GM21737 (cell line): ENCODE data around the gene PNLIP.

Source experiments
- ATAC-seq: cut with Tn5 transposase; IDR thresholded peaks from one replicate; pipeline ENCODE4 v1.9.1; 2021; ENCODE audit warnings: mild to moderate bottlenecking, moderate library complexity; ENCODE audit not compliant: unreplicated experiment

PNLIP gene

DNA sequence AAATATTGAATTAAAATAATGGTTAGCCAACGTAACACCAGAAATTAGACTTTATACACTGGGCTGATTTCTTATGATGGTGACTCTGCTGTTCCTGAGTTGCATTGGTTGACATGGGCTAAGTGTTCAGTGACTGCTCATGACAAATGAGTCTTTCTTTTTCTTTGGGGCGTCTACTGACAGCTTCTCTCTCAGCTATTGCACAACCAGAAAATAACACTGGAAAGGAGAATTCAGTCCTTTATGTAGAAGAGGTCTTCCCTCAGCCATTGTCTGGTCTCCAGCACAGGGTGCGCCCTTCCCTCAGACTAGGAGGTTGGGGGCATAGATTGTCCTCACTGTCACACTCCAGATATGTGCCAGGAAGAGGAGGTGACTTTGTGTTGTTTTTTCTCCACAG, 21.6 kb downstream of the PNLIP start:
- no peak for ATAC-seq

- ATAC-seq: no peak
Observed at GRCh38 chr10:116574797-116575196, 29.1 kb downstream of the PNLIP start.

- no peak for ATAC-seq
Observed at GRCh38 chr10:116587878-116588591, 42.3 kb downstream of the PNLIP start.

DNA sequence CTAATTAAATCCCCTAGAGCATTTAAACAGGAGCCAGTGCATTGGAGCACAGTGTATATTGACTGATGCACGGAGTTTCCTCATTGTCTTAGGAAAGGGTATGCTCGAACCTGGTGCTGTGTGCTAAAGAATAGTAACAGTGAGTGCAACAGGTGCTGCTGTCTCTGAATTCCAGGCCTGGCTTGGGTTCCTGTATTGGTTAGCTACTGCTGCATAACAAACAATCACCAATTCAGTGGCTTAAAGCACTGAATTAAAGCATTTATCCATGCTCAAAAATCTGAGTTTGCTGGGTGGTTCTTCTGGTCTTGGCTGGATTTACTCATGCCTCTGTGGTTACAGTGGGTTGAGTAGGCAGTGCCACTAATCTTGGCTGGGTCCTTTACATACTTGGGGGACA, 43.3 kb downstream of the PNLIP start:
- ATAC-seq: no peak

- ATAC-seq: no peak
Observed at GRCh38 chr10:116589926-116590325, 44.2 kb downstream of the PNLIP start.

DNA sequence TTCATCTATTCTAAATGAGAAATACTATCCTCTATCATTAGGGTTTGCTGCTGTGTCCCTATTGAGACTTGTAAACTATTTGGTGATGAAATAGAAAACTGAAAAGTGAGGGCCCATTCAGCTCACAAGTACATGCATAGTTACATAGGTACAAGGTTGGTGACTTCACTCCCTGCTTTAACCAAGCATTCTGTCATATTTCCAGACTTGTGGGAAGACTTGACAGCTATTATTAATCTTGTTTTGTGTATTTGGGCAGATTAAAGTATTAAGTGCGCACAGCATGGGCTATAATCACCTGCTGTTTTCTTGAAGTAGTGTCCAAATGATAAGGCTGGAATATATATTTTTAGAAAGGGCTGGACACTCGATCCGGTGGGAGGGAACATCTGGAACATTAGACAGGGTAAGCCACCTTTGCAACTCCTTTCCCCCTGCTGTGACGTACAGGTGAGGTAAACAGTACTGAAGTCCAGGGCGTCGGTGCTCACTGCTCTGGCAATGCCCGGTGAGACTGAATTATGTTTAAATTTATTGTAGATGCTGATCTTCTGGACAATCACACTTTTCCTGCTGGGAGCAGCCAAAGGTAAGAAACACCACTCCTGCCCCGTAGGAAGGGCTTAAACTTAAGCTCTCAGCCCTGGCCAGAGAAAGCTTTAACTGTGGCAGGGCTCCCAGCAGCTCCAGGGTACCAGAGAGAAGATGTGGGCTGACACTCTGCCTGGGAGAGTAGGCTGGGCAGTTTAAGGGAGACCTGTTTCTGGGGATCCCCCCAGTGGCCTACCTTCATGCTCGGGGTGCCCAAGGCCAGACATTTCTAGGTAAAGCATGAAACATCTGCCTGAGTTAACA, 45.1 kb downstream of the PNLIP start, which contains the start of gene PNLIPRP1:
Gene PNLIPRP1 (plus strand): TSS at position 370 of the 855 bp plus-strand sequence. CDS start 171 bp downstream, at position 541.
- ATAC-seq: no peak

DNA sequence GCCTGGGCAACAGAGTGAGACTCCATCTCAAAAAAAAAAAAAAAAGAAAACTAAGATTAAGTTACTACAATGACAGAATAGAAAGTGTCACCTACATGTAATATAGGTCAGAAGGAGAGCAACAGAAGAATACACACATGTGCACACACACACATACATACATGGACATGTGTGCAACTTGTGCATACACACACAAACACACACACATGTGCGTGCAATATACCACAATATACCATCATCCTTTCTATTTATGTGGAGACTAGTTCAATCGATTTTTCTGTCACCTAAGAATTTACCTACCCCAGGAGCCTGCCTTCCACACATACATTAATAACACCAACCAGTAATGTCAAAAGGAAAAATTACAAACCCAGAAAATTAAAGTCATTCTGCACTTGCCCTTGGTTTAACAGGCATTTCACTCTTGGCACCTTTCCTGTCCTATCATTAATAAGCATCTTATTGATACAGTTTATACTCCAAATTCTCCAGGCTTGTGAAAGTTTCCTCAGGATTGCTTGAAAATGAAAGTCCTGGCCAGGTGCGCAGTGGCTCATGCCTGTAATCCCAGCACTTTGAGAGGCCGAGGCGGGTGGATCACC, 47.5 kb downstream of the PNLIP start:
- ATAC-seq: no peak

DNA sequence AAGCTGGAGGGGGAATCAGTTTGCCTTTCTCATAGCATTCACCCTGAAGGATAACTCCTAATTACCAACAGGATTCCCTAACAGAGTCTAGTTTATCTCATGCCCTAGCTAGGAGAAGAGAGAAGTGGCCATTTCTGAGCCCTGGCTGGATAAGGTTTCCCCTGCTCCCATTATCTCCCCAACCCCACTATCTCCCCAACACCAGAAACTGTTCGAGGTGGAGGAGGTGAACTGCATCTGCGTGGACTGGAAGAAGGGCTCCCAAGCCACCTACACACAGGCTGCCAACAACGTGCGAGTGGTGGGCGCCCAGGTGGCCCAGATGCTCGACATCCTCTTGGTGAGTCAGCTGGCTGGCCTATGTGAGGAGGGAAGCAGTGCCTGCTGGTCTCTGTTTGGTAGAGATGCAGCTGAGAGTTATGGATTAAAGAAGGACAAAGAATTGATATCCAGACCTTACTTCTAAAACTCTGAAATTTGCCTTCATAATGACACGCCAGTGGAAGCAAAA, 48.8 kb downstream of the PNLIP start:
- no peak for ATAC-seq

DNA sequence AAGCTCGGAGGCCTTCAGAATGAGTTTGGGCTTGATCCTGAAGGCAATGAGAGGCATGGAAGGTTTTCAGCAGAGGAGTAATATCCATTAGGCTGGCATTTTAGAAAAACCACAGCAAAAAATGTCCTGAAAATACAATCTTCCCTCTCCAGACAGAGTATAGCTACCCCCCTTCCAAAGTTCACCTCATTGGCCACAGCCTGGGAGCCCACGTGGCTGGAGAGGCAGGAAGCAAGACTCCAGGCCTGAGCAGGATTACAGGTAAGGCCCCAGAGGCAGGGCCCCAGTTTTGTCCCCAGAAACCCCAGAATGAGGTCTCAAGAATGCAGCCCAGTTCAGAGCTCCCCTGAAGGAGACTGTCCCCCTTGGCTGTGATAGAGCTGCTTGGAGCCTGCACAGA, 50.3 kb downstream of the PNLIP start:
- ATAC-seq: no peak

DNA sequence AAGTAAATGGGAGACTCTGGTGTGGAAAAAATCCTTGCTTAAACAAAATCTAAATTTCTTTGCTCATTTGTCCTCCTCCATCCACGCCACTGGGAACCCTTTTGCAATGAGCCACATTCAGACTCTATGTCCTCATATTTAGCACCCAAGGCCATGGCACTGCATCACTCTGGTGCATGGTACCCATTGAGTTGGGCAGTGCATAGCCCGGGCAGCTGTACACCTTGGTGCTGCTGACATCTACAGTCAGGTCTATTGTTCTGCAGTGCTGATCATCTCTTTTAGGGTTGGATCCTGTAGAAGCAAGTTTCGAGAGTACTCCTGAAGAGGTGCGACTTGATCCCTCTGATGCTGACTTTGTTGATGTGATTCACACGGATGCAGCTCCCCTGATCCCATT, 51.8 kb downstream of the PNLIP start:
- ATAC-seq: no peak

- no peak for ATAC-seq
Observed at GRCh38 chr10:116598329-116598728, 52.6 kb downstream of the PNLIP start.

DNA sequence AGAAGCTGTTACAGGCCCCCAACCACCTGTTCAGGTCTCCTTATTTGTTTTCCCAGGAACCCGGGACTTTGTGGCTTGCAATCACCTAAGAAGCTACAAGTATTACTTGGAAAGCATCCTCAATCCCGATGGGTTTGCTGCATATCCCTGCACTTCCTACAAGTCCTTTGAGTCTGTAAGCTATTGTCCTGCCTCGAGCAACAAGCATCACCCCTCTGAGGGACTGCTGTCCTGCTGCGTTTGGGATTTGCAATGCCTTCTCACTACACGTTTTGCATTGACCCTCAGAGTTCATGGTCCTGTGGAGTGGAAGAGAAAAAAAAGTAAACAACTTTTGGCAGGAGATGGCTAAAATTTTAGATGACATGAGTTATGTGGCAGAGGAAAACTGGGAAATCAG, 54.3 kb downstream of the PNLIP start:
- no peak for ATAC-seq

- ATAC-seq: no peak
Observed at GRCh38 chr10:116602648-116603400, 57.1 kb downstream of the PNLIP start.

- no peak for ATAC-seq
Observed at GRCh38 chr10:116606061-116606483, 60.3 kb downstream of the PNLIP start.

DNA sequence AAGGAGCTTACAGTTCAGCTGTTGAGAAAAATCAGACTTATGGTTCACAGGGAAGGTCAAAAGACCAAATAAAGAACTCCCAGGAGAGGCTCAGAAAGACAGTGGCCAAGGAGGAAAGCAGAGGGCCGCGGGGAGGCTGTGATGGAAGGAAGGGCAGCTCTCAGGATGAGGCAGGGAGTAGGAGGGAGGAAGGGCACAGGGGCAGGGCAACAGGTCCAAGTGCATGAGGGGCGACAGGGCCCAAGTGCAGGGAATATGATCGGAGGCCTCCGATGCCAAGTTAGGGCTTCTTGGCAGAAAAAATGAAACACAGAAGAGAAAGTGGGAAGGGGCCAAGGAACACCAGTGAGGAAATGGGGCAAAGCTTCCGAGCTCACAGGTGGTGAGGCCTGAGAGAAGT, 61.6 kb downstream of the PNLIP start:
- ATAC-seq: no peak

- no peak for ATAC-seq
Observed at GRCh38 chr10:116608686-116609594, 63.2 kb downstream of the PNLIP start.

DNA sequence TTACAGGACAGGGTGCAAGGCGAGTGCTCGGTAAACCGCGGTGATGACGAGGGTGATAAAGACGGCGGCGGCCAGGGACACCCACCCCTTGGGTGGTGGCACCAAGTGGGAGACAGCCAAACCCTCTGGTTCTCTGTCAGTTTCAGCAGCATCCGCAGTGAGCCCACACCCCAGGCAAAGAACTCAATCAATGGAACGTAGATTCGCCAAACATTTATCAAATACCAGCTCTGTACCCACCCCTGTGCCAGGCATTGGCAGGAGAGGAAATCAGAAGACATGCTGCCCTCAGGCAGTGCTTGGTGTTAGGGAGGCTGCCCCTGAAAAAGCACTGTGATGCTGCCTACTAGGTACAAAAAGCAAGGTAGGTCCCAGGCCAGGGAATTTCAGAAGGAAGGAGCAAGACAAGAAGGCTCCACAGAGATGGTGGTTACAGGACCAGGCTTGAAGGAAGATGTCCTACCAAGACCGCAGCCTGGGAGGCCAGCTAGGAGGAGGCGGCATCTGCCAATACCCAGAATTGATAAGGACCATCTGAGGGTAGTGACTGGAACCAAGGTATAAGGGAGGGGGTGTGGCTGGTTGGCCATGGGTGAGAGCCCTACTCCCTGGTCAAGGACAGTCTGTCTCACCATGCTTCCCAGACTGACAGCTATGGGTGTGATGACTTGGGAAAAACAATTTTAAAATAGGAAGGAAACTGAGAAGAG, 64.9 kb downstream of the PNLIP start:
- no peak for ATAC-seq

GRCh38 chr10:116611153-116611545, 65.4 kb downstream of the PNLIP start:
- no peak for ATAC-seq

- no peak for ATAC-seq
Observed at GRCh38 chr10:116612107-116612769, 66.5 kb downstream of the PNLIP start.
